Osteocyte (in vitro differentiated cells): ENCODE measurements around the gene SMIM14. TPM values are rescaled to one million over a fixed set of nuclear protein-coding genes. Genes with fewer than 3 reads are reported as not detected.

Experiments
- DNase-seq: peaks from one replicate; pipeline ENCODE4 v3.0.0; 2021; ENCODE audit warnings: mixed read lengths; ENCODE audit not compliant: unreplicated experiment; ENCODE audit errors: extremely low spot score
- H3K27ac Mint-ChIP-seq: one replicate; pipeline ENCODE4 v1.8.0; 2021; ENCODE audit warnings: mild to moderate bottlenecking, mixed read lengths; ENCODE audit not compliant: unreplicated experiment
- H3K27me3 Mint-ChIP-seq: one replicate; pipeline ENCODE4 v1.8.0; 2021; ENCODE audit warnings: mixed read lengths; ENCODE audit not compliant: unreplicated experiment
- H3K36me3 Mint-ChIP-seq: one replicate; pipeline ENCODE4 v1.8.0; 2021; ENCODE audit warnings: mixed read lengths; ENCODE audit not compliant: unreplicated experiment
- H3K4me1 Mint-ChIP-seq: one replicate; pipeline ENCODE4 v1.8.0; 2021; ENCODE audit warnings: mixed read lengths; ENCODE audit not compliant: unreplicated experiment
- H3K4me3 Mint-ChIP-seq: one replicate; pipeline ENCODE4 v1.8.0; 2021; ENCODE audit warnings: mild to moderate bottlenecking, moderate library complexity, mixed read lengths; ENCODE audit not compliant: unreplicated experiment
- H3K9me3 Mint-ChIP-seq: one replicate; pipeline ENCODE4 v1.8.0; 2021; ENCODE audit warnings: mixed read lengths; ENCODE audit not compliant: unreplicated experiment
- total RNA-seq: library from RNA; stranded (reverse); gene quantifications from 2 replicates; pipeline ENCODE4 v1.2.1, GENCODE V29; 2021
- TF ChIP-seq, protein P1 (sequence below): fragments of 200-600 bp; sonication (generic); IDR thresholded peaks from 2 replicates; pipeline ENCODE4 v1.5.0; 2021; ENCODE audit warnings: antibody characterized with exemption, mild to moderate bottlenecking, moderate library complexity

The SMIM14 gene
- total RNA-seq, 1 donor from 2014 or later: 67.1 TPM

- no peak overlapping the region for H3K27ac Mint-ChIP-seq
- no peaks in the 10 kb centered on the region for H3K36me3 Mint-ChIP-seq
- TF ChIP-seq, protein P1, sequence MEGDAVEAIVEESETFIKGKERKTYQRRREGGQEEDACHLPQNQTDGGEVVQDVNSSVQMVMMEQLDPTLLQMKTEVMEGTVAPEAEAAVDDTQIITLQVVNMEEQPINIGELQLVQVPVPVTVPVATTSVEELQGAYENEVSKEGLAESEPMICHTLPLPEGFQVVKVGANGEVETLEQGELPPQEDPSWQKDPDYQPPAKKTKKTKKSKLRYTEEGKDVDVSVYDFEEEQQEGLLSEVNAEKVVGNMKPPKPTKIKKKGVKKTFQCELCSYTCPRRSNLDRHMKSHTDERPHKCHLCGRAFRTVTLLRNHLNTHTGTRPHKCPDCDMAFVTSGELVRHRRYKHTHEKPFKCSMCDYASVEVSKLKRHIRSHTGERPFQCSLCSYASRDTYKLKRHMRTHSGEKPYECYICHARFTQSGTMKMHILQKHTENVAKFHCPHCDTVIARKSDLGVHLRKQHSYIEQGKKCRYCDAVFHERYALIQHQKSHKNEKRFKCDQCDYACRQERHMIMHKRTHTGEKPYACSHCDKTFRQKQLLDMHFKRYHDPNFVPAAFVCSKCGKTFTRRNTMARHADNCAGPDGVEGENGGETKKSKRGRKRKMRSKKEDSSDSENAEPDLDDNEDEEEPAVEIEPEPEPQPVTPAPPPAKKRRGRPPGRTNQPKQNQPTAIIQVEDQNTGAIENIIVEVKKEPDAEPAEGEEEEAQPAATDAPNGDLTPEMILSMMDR: no peak
- DNase-seq: no peak
- H3K9me3 Mint-ChIP-seq: no peaks in the 10 kb centered on the region
- peaks cover 5% of the 10 kb centered on the region for H3K4me1 Mint-ChIP-seq
- no peaks in the 10 kb centered on the region for H3K27me3 Mint-ChIP-seq
- no peak overlapping the region for H3K4me3 Mint-ChIP-seq
Observed at GRCh38 chr4:39668887-39669286, 30.2 kb upstream of the SMIM14 start.

DNA sequence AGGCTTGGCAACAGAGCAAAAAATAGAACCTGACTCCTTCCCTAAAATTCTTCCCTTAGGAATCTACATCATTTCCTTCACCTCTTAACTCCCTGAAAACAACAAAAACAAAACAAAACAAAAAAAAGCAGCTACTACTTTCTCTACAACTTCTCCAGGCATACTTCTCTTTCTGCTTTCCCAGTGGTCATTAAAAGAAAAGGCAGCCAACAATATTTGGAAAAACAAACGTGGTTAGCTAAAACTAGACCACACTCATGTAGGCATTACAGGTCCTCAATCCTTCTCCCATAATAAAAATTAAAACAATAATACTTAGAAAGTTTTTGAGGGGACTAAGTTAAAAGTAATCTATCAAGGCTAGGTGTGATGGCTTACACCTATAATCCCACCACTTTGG, 29.0 kb upstream of the SMIM14 start:
- TF ChIP-seq, protein P1: no peak
- Mint-ChIP-seq H3K4me1 (peaks cover 5% of the 10 kb centered on the region), H3K36me3 (no peaks in the 10 kb centered on the region), H3K27me3 (no peaks in the 10 kb centered on the region), H3K27ac (no peak overlapping the region), H3K9me3 (no peaks in the 10 kb centered on the region), H3K4me3 (no peak overlapping the region)
- no peak for DNase-seq

DNA sequence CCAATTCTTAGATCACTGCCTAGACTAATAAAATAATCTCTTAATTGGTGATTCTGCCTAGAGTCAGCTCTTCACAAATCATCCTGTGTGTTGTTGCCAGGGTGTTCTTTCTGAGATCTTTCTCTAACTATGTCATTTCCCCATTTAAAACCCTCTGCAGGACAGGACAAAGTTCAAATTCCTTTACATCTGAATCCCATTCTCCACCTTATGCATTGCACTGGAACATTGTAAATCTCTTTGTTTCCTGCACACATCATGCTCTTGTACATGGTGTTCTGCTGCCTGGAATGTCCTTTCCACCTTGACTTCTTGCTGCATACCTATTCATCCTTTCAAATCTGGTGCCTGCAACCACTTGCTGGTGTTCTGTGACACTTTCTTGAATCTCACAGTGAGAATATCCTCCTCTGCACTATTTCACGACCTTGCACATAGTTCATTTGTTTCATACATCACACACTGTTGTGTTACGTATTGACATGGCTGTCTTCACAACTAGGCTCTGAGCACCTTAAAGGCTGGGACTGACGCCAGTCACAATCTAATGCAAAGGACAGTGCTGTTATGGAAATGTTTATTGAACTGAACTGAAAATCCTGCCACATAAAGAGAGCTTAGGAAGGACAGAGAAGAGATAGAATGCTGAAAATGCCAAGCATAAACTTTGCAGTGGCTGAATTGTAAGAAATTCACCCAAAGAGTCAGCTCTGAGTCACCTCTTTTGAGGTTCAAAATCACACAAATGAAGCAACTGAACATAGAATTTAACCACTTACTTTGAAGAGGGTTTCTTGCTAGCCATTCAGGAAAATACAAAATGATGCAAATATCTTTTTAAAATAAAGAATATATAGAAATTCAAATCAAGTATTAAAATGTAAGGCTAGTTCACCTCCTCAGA, 26.4 kb upstream of the SMIM14 start:
- no peak overlapping the region for H3K4me3 Mint-ChIP-seq

DNA sequence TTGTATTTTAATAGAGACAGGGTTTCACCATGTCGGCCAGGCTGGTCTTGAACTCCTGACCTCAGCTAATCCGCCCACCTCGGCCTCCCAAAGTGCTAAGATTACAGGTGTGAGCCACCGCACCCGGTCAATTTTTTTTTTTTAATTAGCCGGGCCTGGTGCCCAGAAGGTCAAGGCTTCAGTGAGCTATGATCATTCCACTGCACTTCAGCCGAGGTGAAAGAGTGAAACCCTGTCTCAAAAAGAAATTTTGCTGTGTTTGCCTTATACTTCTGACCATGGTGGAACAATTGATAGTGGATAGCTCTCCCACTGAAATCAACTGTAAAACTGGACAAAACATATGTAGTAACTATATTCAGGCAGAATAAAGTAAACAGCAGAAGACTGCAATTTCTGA, 24.0 kb upstream of the SMIM14 start:
- no peak overlapping the region for H3K4me3 Mint-ChIP-seq
- H3K4me1 Mint-ChIP-seq: peaks cover 5% of the 10 kb centered on the region
- no peaks in the 10 kb centered on the region for H3K36me3 Mint-ChIP-seq
- no peaks in the 10 kb centered on the region for H3K9me3 Mint-ChIP-seq
- no peaks in the 10 kb centered on the region for H3K27me3 Mint-ChIP-seq
- DNase-seq: no peak
- H3K27ac Mint-ChIP-seq: no peak overlapping the region
- TF ChIP-seq, protein P1: no peak

More for the DNA sequence above, 26.4 kb upstream of the SMIM14 start:
- Mint-ChIP-seq H3K9me3 (no peaks in the 10 kb centered on the region), H3K27me3 (no peaks in the 10 kb centered on the region), H3K27ac (no peak overlapping the region), H3K36me3 (no peaks in the 10 kb centered on the region), H3K4me1 (peaks cover 5% of the 10 kb centered on the region)
- TF ChIP-seq, protein P1: no peak
- no peak for DNase-seq

- Mint-ChIP-seq H3K4me3 (no peak overlapping the region), H3K27ac (no peak overlapping the region), H3K36me3 (no peaks in the 10 kb centered on the region), H3K9me3 (no peaks in the 10 kb centered on the region), H3K27me3 (no peaks in the 10 kb centered on the region), H3K4me1 (peaks cover 5% of the 10 kb centered on the region)
- no peak for DNase-seq
- TF ChIP-seq, protein P1: no peak
Observed at GRCh38 chr4:39660757-39661156, 22.1 kb upstream of the SMIM14 start.
